Measurements from ENCODE around the gene GRIN2A. TPM values are rescaled to one million over a fixed set of nuclear protein-coding genes. Genes with fewer than 3 reads are reported as not detected.

GRIN2A gene
- total and polyA plus RNA-seq, 12 donors: 0.07 to 1.2 (median 0.32) TPM; not detected in 2

- no peaks in the 10 kb centered on the region for H3K9me3 ChIP-seq (replicated peaks in 1 of 3)
- H3K4me3 ChIP-seq: no peak overlapping the region
- WGBS, 4 donors: 54 to 57% (median 55%) methylated on average over 1 of the region's 1 CpG
- H3K27ac ChIP-seq: no peak overlapping the region
- no peaks in the 10 kb centered on the region for H3K27me3 ChIP-seq
- intact Hi-C loops (cut with DNase I): no loop called here
- H3K4me1 ChIP-seq (replicated peaks in 1 of 2): no peaks in the 10 kb centered on the region
- no peaks in the 10 kb centered on the region for H3K36me3 ChIP-seq (replicated peaks in 1 of 2)
- TF ChIP-seq, protein P1, sequence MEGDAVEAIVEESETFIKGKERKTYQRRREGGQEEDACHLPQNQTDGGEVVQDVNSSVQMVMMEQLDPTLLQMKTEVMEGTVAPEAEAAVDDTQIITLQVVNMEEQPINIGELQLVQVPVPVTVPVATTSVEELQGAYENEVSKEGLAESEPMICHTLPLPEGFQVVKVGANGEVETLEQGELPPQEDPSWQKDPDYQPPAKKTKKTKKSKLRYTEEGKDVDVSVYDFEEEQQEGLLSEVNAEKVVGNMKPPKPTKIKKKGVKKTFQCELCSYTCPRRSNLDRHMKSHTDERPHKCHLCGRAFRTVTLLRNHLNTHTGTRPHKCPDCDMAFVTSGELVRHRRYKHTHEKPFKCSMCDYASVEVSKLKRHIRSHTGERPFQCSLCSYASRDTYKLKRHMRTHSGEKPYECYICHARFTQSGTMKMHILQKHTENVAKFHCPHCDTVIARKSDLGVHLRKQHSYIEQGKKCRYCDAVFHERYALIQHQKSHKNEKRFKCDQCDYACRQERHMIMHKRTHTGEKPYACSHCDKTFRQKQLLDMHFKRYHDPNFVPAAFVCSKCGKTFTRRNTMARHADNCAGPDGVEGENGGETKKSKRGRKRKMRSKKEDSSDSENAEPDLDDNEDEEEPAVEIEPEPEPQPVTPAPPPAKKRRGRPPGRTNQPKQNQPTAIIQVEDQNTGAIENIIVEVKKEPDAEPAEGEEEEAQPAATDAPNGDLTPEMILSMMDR (IDR thresholded peaks at IDR 0.05): no peak
- TF ChIP-seq POLR2A (IDR thresholded peaks at IDR 0.05): no peak
- no peak for DNase-seq
These were observed 19.2 kb downstream of the GRIN2A start for GRCh38 chr16:10162981-10163380.

GRCh38 chr16:10156099-10156498 lies 26.1 kb downstream of the GRIN2A start:
- no peaks in the 10 kb centered on the region for H3K4me1 ChIP-seq (replicated peaks in 1 of 2)
- DNase-seq: no peak
- H3K4me3 ChIP-seq: no peak overlapping the region
- intact Hi-C loops (cut with DNase I): no loop called here
- 77 to 81% (median 79%) methylated on average over 4 of the region's 4 CpGs for WGBS, 4 donors
- TF ChIP-seq POLR2A (IDR thresholded peaks at IDR 0.05): no peak
- no peak overlapping the region for H3K27ac ChIP-seq
- no peaks in the 10 kb centered on the region for H3K36me3 ChIP-seq (replicated peaks in 1 of 2)
- no peaks in the 10 kb centered on the region for H3K27me3 ChIP-seq
- H3K9me3 ChIP-seq (replicated peaks in 1 of 3): no peaks in the 10 kb centered on the region

- WGBS, 4 donors: 50 to 58% (median 55%) methylated on average over 2 of the region's 2 CpGs
- H3K27ac ChIP-seq: no peak overlapping the region
These were observed 27.8 kb downstream of the GRIN2A start for GRCh38 chr16:10154389-10154788.

DNA sequence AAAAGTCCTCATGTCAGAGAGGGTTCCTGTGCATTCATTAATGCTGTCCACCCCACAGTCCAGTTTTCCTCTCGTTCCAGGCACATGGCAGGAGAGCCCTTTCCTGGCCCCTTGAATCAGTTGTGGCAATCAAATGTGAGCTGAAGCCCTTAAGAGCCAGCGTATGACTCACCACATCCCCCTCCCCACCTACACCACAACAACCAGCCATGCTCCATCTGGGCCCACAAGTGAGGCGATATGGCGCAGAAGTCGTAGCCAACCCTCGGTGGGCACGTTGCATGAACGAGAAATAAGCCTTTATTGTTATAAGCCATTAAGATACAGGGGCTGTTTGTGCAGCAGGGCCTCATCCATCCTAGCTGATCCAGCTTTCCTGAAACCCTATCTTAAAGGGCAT lies 28.2 kb downstream of the GRIN2A start:
- TF ChIP-seq POLR2A (IDR thresholded peaks at IDR 0.05): no peak
- TF ChIP-seq, protein P1 (IDR thresholded peaks at IDR 0.05): no peak
- H3K4me1 ChIP-seq (replicated peaks in 1 of 2): no peaks in the 10 kb centered on the region
- no peak overlapping the region for H3K4me3 ChIP-seq
- 80 to 85% (median 80%) methylated on average over 7 to 8 of the region's 8 CpGs for WGBS, 4 donors
- intact Hi-C loops (cut with DNase I): no loop called here
- no peak overlapping the region for H3K27ac ChIP-seq
- no peaks in the 10 kb centered on the region for H3K36me3 ChIP-seq (replicated peaks in 1 of 2)
- H3K9me3 ChIP-seq (replicated peaks in 1 of 3): no peaks in the 10 kb centered on the region
- no peaks in the 10 kb centered on the region for H3K27me3 ChIP-seq
- no peak for DNase-seq

More at GRCh38 chr16:10154389-10154788, 27.8 kb downstream of the GRIN2A start:
- intact Hi-C loops (cut with DNase I): no loop called here
- DNase-seq: no peak
- Histone ChIP-seq H3K9me3 (replicated peaks in 1 of 3) (no peaks in the 10 kb centered on the region), H3K27me3 (no peaks in the 10 kb centered on the region), H3K36me3 (replicated peaks in 1 of 2) (no peaks in the 10 kb centered on the region), H3K4me1 (replicated peaks in 1 of 2) (no peaks in the 10 kb centered on the region), H3K4me3 (no peak overlapping the region)
- TF ChIP-seq POLR2A (IDR thresholded peaks at IDR 0.05): no peak
- TF ChIP-seq, protein P1 (IDR thresholded peaks at IDR 0.05): no peak

- intact Hi-C loops (cut with DNase I): no loop called here
- 56 to 69% (median 67%) methylated on average over 6 of the region's 6 CpGs for WGBS, 4 donors
- Histone ChIP-seq H3K9me3 (replicated peaks in 1 of 3) (no peaks in the 10 kb centered on the region), H3K27me3 (no peaks in the 10 kb centered on the region), H3K4me1 (replicated peaks in 1 of 2) (no peaks in the 10 kb centered on the region), H3K27ac (no peak overlapping the region), H3K4me3 (no peak overlapping the region), H3K36me3 (replicated peaks in 1 of 2) (no peaks in the 10 kb centered on the region)
- DNase-seq: no peak
- TF ChIP-seq, protein P1 (IDR thresholded peaks at IDR 0.05): no peak
- TF ChIP-seq POLR2A (IDR thresholded peaks at IDR 0.05): no peak
These were observed 30.5 kb downstream of the GRIN2A start for GRCh38 chr16:10151718-10152117.

All from adrenal gland (tissue), 12 donors.